ENCODE results near the gene RYR3. TPM values are rescaled to one million over a fixed set of nuclear protein-coding genes. Genes with fewer than 3 reads are reported as not detected.
"Not testable (repeated sequence)": the region's sequence is repeated elsewhere in the genome, so short reads cannot be mapped to it uniquely, and the experiment has no call there.

RYR3 gene
- total RNA-seq, 2 experiments from 2014 or later, result not detected

- Mint-ChIP-seq H3K27me3 (no peaks in the 10 kb centered on the region), H3K36me3 (no peaks in the 10 kb centered on the region), H3K27ac (no peak overlapping the region), H3K9me3 (no peaks in the 10 kb centered on the region), H3K4me3 (no peak overlapping the region), H3K4me1 (ENCODE audit: low read depth) (no peaks in the 10 kb centered on the region)
- ChIA-PET CTCF (no interaction called here), POLR2A (no interaction called here)
- intact Hi-C loops (cut with micrococcal nuclease), result no loop called here
- DNase-seq, result no peak
These were observed 242.4 kb downstream of the RYR3 start for GRCh38 chr15:33553157-33553556.

GRCh38 chr15:33559207-33559890 lies 248.6 kb downstream of the RYR3 start:
- POLR2A ChIA-PET, result no interaction called here
- no peaks in the 10 kb centered on the region for H3K27me3 Mint-ChIP-seq
- no peaks in the 10 kb centered on the region for H3K36me3 Mint-ChIP-seq
- H3K27ac Mint-ChIP-seq, result no peak overlapping the region
- H3K4me3 Mint-ChIP-seq, result no peak overlapping the region
- no peaks in the 10 kb centered on the region for H3K4me1 Mint-ChIP-seq (ENCODE audit: low read depth)
- intact Hi-C loops (cut with micrococcal nuclease), result no loop called here
- no peak for DNase-seq
- CTCF ChIA-PET, result no interaction called here
- no peaks in the 10 kb centered on the region for H3K9me3 Mint-ChIP-seq

- Mint-ChIP-seq H3K27ac (no peak overlapping the region), H3K4me3 (no peak overlapping the region), H3K27me3 (no peaks in the 10 kb centered on the region), H3K4me1 (ENCODE audit: low read depth) (no peaks in the 10 kb centered on the region), H3K36me3 (no peaks in the 10 kb centered on the region), H3K9me3 (peaks cover 4% of the 10 kb centered on the region)
- intact Hi-C loops (cut with micrococcal nuclease), result no loop called here
- no peak for DNase-seq
- CTCF ChIA-PET, result no interaction called here
- POLR2A ChIA-PET, result no interaction called here
These were observed 250.6 kb downstream of the RYR3 start for GRCh38 chr15:33561407-33561806.

- intact Hi-C loops (cut with micrococcal nuclease), result no loop called here
- no peak overlapping the region for H3K27ac Mint-ChIP-seq
- POLR2A ChIA-PET, result no interaction called here
These were observed 251.2 kb downstream of the RYR3 start for GRCh38 chr15:33561967-33562366.

DNA sequence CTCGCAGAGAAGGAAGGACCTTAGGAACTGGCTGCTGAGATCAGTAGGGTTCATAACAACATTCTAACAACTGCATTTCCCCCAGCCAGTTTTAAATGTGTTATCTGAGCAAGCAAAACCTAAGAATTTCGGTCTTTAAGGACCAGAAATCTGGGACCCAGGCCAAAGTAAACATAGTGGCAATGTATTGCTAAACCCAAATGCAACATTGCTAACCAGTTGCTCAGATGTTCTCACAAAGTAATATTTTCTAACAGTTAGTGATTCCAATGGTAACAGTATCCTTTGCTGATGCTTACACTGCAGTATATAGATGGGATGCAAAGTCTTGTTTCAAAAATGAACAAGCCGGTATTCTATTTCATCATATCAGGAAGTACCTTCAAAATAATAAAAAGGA lies 254.3 kb downstream of the RYR3 start:
- intact Hi-C loops (cut with micrococcal nuclease), result no loop called here
- Mint-ChIP-seq H3K9me3 (peaks cover 4% of the 10 kb centered on the region), H3K27me3 (no peaks in the 10 kb centered on the region), H3K36me3 (no peaks in the 10 kb centered on the region), H3K27ac (no peak overlapping the region), H3K4me3 (no peak overlapping the region), H3K4me1 (ENCODE audit: low read depth) (no peaks in the 10 kb centered on the region)
- DNase-seq, result no peak
- POLR2A ChIA-PET, result no interaction called here
- CTCF ChIA-PET, result no interaction called here

More at GRCh38 chr15:33561967-33562366, 251.2 kb downstream of the RYR3 start:
- CTCF ChIA-PET, result no interaction called here
- Mint-ChIP-seq H3K27me3 (no peaks in the 10 kb centered on the region), H3K36me3 (no peaks in the 10 kb centered on the region), H3K4me1 (ENCODE audit: low read depth) (no peaks in the 10 kb centered on the region), H3K4me3 (no peak overlapping the region), H3K9me3 (peaks cover 4% of the 10 kb centered on the region)
- no peak for DNase-seq

GRCh38 chr15:33567652-33568051 lies 256.9 kb downstream of the RYR3 start:
- H3K4me3 Mint-ChIP-seq, result no peak overlapping the region
- no peak overlapping the region for H3K27ac Mint-ChIP-seq
- H3K27me3 Mint-ChIP-seq, result no peaks in the 10 kb centered on the region
- H3K36me3 Mint-ChIP-seq, result no peaks in the 10 kb centered on the region
- peaks cover 4% of the 10 kb centered on the region for H3K9me3 Mint-ChIP-seq
- ChIA-PET POLR2A (no interaction called here), CTCF (no interaction called here)
- DNase-seq, result no peak
- intact Hi-C loops (cut with micrococcal nuclease), result no loop called here
- no peaks in the 10 kb centered on the region for H3K4me1 Mint-ChIP-seq (ENCODE audit: low read depth)

- intact Hi-C loops (cut with micrococcal nuclease), result no loop called here
- no peak for DNase-seq
- H3K4me1 Mint-ChIP-seq (ENCODE audit: low read depth), result no peaks in the 10 kb centered on the region
- ChIA-PET CTCF (no interaction called here), POLR2A (no interaction called here)
- no peak overlapping the region for H3K27ac Mint-ChIP-seq
- H3K27me3 Mint-ChIP-seq, result no peaks in the 10 kb centered on the region
- no peaks in the 10 kb centered on the region for H3K36me3 Mint-ChIP-seq
- peaks cover 4% of the 10 kb centered on the region for H3K9me3 Mint-ChIP-seq
- H3K4me3 Mint-ChIP-seq, result no peak overlapping the region
These were observed 258.3 kb downstream of the RYR3 start for GRCh38 chr15:33569036-33569435.

DNA sequence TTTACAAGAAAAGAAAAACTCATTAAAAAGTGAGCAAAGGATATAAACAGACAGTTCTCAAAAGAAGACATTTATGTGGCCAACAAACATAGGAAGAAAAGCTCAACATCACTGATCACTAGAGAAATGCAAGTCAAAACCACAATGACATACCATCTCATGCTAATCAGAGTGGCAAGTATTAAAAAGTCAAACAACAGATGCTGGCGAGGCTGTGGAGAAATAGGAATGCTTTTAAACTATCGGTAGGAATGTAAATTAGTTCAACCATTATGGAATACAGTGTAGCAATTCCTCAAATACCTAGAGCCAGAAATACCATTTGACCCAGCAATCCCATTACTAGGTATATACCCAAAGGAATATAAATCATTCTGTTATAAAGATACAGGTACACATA lies 267.1 kb downstream of the RYR3 start:
- H3K27me3 Mint-ChIP-seq; POLR2A ChIA-PET; H3K36me3 Mint-ChIP-seq; H3K4me1 Mint-ChIP-seq (ENCODE audit: low read depth); H3K9me3 Mint-ChIP-seq; CTCF ChIA-PET; intact Hi-C loops (cut with micrococcal nuclease); DNase-seq; H3K27ac Mint-ChIP-seq; H3K4me3 Mint-ChIP-seq: not testable (repeated sequence)

DNA sequence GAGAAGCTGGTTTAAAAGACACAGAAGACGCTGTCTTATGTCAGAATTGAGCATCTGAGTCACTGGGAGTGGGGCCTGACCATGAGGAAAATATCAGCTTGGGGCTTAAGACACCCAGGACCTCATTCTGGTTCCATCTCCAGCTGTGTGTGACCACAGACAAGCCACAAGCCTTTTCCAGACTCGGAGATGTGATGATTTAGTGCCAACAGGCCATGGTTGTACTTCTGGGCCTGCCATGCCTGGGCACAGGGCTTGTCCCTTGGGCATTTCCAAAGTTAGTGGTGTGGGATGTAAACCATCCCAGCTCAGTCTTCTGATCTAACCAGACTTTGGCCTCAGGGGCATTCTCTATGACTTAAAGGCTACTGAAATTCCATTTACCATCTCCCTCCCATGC lies 269.8 kb downstream of the RYR3 start:
- no peaks in the 10 kb centered on the region for H3K36me3 Mint-ChIP-seq
- H3K4me3 Mint-ChIP-seq, result no peak overlapping the region
- DNase-seq, result no peak
- POLR2A ChIA-PET, result no interaction called here
- H3K27me3 Mint-ChIP-seq, result no peaks in the 10 kb centered on the region
- CTCF ChIA-PET, result no interaction called here
- no peaks in the 10 kb centered on the region for H3K4me1 Mint-ChIP-seq (ENCODE audit: low read depth)
- H3K27ac Mint-ChIP-seq, result no peak overlapping the region
- intact Hi-C loops (cut with micrococcal nuclease), result no loop called here
- H3K9me3 Mint-ChIP-seq, result no peaks in the 10 kb centered on the region

DNA sequence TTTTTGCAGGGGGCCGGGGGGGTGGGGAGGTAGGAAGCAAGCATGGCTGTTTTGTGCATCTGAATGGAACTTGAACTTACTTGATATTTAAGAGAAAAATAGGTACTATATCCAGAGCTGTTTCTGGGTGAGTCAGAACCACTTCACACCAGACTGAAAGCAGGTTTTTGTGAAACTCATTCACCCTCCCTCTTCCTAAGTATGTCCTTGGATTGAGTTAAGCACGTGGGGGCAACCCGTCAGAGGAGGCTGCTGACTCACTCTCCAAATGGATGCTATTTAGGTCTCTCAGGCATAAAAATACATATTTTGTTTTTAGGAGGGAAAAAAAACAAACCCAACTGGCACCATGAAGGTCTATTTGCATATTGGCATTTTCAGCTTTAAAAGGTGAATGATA lies 270.3 kb downstream of the RYR3 start:
- no peaks in the 10 kb centered on the region for H3K4me1 Mint-ChIP-seq (ENCODE audit: low read depth)
- ChIA-PET CTCF (no interaction called here), POLR2A (no interaction called here)
- DNase-seq, result no peak
- H3K27ac Mint-ChIP-seq, result no peak overlapping the region
- H3K9me3 Mint-ChIP-seq, result no peaks in the 10 kb centered on the region
- no peaks in the 10 kb centered on the region for H3K36me3 Mint-ChIP-seq
- no peak overlapping the region for H3K4me3 Mint-ChIP-seq
- intact Hi-C loops (cut with micrococcal nuclease), result no loop called here
- no peaks in the 10 kb centered on the region for H3K27me3 Mint-ChIP-seq

DNA sequence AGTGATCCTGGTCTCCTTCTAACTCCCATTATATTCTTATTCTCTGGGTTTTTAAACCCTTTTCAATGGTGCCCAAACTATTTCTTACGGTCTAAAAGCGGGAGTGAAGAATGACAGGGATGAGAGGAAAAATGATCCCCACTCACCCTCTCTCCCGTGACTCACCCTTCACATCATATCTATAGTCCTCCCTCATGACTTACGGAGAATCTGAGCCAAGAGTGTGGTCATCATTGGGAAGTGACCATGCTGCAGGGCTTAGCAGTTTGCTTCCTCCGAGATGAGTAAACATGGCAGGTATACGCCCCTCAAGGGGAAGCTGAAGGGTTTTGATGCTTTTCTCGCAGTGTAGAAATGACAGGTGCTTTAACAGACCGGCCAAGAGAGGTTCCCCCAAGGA lies 274.0 kb downstream of the RYR3 start:
- H3K9me3 Mint-ChIP-seq, result no peaks in the 10 kb centered on the region
- DNase-seq, result no peak
- no peaks in the 10 kb centered on the region for H3K36me3 Mint-ChIP-seq
- ChIA-PET CTCF (interaction anchor here (0.9 kb wide), 1 partner anchor 115 kb away, joined by 3 read pairs; no protein-coding TSS in a partner anchor), POLR2A (no interaction called here)
- H3K4me1 Mint-ChIP-seq (ENCODE audit: low read depth), result no peaks in the 10 kb centered on the region
- H3K4me3 Mint-ChIP-seq, result no peak overlapping the region
- H3K27ac Mint-ChIP-seq, result no peak overlapping the region
- H3K27me3 Mint-ChIP-seq, result peaks cover 2% of the 10 kb centered on the region
- intact Hi-C loops (cut with micrococcal nuclease), result no loop called here

DNA sequence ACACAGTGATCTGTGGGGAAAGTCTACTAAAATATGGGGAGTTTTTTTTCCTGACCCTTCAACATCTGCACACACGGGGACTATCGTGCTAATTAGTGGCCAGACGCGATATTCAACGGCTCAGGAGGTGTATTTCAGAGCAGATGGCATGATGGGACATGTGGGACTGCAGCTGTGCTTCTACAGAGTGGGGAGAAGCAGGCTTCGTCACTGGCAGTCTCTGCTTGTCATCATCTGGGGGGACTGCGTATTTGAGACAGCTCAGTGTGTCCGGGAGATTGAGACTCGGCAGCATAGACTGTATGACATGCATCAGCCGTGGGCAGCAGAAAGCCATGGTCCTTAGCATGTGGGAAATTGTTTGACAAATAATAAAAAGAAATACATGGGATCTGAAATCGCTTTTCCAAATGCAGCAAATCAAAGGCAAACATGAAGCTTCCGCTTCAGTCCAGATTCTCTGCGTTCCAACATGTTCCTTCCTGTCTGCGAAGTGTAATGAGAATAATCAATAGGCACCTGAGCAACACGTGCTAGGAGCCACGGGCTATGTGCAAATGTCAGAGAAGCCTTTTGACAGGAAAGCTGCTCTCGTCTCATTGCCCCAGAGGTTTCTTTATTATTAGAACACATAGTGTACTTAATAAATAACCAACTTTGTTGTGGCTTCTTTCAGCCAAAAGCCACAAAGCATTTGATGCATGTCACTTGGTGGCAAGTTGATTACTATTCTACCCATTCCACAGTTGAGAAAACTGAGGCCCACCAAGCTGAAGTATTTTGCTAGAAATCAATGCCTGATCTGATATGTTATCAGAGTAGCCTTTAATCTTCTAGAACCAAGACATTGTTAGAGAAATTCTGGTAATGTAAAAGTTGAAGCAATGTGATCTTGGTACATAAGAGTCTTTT lies 276.3 kb downstream of the RYR3 start:
- ChIA-PET POLR2A (no interaction called here), CTCF (no interaction called here)
- H3K27ac Mint-ChIP-seq, result no peak overlapping the region
- H3K4me3 Mint-ChIP-seq, result no peak overlapping the region
- intact Hi-C loops (cut with micrococcal nuclease), result no loop called here
- no peaks in the 10 kb centered on the region for H3K9me3 Mint-ChIP-seq
- DNase-seq, result no peak
- H3K27me3 Mint-ChIP-seq, result peaks cover 3% of the 10 kb centered on the region
- no peaks in the 10 kb centered on the region for H3K4me1 Mint-ChIP-seq (ENCODE audit: low read depth)
- H3K36me3 Mint-ChIP-seq, result no peaks in the 10 kb centered on the region

GRCh38 chr15:33587773-33588172 lies 277.0 kb downstream of the RYR3 start:
- Mint-ChIP-seq H3K4me3 (no peak overlapping the region), H3K4me1 (ENCODE audit: low read depth) (no peaks in the 10 kb centered on the region), H3K27ac (no peak overlapping the region), H3K27me3 (peaks cover 5% of the 10 kb centered on the region), H3K36me3 (no peaks in the 10 kb centered on the region), H3K9me3 (no peaks in the 10 kb centered on the region)
- ChIA-PET CTCF (no interaction called here), POLR2A (no interaction called here)
- intact Hi-C loops (cut with micrococcal nuclease), result no loop called here
- no peak for DNase-seq

All from activated CD4-positive, alpha-beta memory T cell treated with anti-CD3 and anti-CD28 coated beads for 36 hours (primary cell).